H9 (cell line): ENCODE measurements around the gene IL26. TPM values are rescaled to one million over a fixed set of nuclear protein-coding genes. Genes with fewer than 3 reads are reported as not detected.

Experiments
- DNase-seq: peaks from one replicate; pipeline ENCODE4 v3.0.0-alpha.2; 2017
- H2AFZ ChIP-seq: one replicate; pipeline ENCODE4 v1.6.1; 2013; ENCODE audit warnings: mild to moderate bottlenecking, low read length, control low read depth, moderate library complexity
- H2AK5ac ChIP-seq: 2 replicates; pipeline ENCODE4 v1.6.1; 2013; ENCODE audit warnings: low read length, control low read depth, mixed read lengths; ENCODE audit not compliant: insufficient read length
- H2BK120ac ChIP-seq: one replicate; pipeline ENCODE4 v1.6.1; 2013; ENCODE audit warnings: low read depth, mild to moderate bottlenecking, low read length, control low read depth, inconsistent platforms; ENCODE audit not compliant: poor library complexity, severe bottlenecking
- H2BK12ac ChIP-seq: 2 replicates; pipeline ENCODE4 v1.6.1; 2013; ENCODE audit warnings: low read length, control low read depth, mixed read lengths, low read depth; ENCODE audit not compliant: insufficient read length
- H2BK15ac ChIP-seq: 2 replicates; pipeline ENCODE4 v1.6.1; 2013; ENCODE audit warnings: low read depth, low read length, control low read depth
- H2BK20ac ChIP-seq: one replicate; pipeline ENCODE4 v1.6.1; 2013; ENCODE audit warnings: low read depth, mild to moderate bottlenecking, low read length, control low read depth, inconsistent platforms; ENCODE audit not compliant: poor library complexity, severe bottlenecking
- H2BK5ac ChIP-seq: 2 replicates; pipeline ENCODE4 v1.6.1; 2013; ENCODE audit warnings: low read length, control low read depth, mixed read lengths; ENCODE audit not compliant: insufficient read length
- H3K14ac ChIP-seq: 2 replicates; pipeline ENCODE4 v1.6.1; 2013; ENCODE audit warnings: low read length, control low read depth; ENCODE audit not compliant: insufficient read depth
- H3K18ac ChIP-seq: 2 replicates; pipeline ENCODE4 v1.6.1; 2013; ENCODE audit warnings: low read depth, mild to moderate bottlenecking, mixed read lengths, low read length, control low read depth; ENCODE audit not compliant: insufficient read length
- H3K23ac ChIP-seq: 2 replicates; pipeline ENCODE4 v1.6.1; 2013; ENCODE audit warnings: low read length, control low read depth, mixed read lengths, low read depth; ENCODE audit not compliant: insufficient read length
- H3K23me2 ChIP-seq: 2 replicates; pipeline ENCODE4 v1.6.1; 2013; ENCODE audit warnings: low read depth, mild to moderate bottlenecking, mixed read lengths, low read length, control low read depth; ENCODE audit not compliant: insufficient read length, poor library complexity, severe bottlenecking
- H3K27ac ChIP-seq: 2 replicates; pipeline ENCODE4 v1.5.1; 2013; ENCODE audit warnings: low read length, control low read depth, mixed read lengths, low read depth; ENCODE audit not compliant: insufficient read length
- H3K27me3 ChIP-seq: 2 replicates; pipeline ENCODE4 v1.6.1; 2013; ENCODE audit warnings: low read length, control low read depth, inconsistent platforms; ENCODE audit not compliant: insufficient read depth
- H3K4ac ChIP-seq: 2 replicates; pipeline ENCODE4 v1.6.1; 2013; ENCODE audit warnings: low read depth, mild to moderate bottlenecking, control low read depth, inconsistent platforms, low read length, moderate library complexity
- H3K4me1 ChIP-seq: 2 replicates; pipeline ENCODE4 v1.6.1; 2013; ENCODE audit warnings: low read length, control low read depth, inconsistent platforms; ENCODE audit not compliant: insufficient read depth
- H3K4me2 ChIP-seq: 2 replicates; pipeline ENCODE4 v1.6.1; 2013; ENCODE audit warnings: low read length, control low read depth, mixed read lengths; ENCODE audit not compliant: insufficient read length, insufficient read depth
- H3K56ac ChIP-seq: 2 replicates; pipeline ENCODE4 v1.6.1; 2013; ENCODE audit warnings: low read depth, mild to moderate bottlenecking, mixed read lengths, low read length, control low read depth; ENCODE audit not compliant: insufficient read length
- H3K79me1 ChIP-seq: 2 replicates; pipeline ENCODE4 v1.6.1; 2013; ENCODE audit warnings: low read depth, mild to moderate bottlenecking, moderate library complexity, low read length, control low read depth, inconsistent platforms; ENCODE audit not compliant: insufficient read depth, poor library complexity, severe bottlenecking
- H3K79me2 ChIP-seq: 2 replicates; pipeline ENCODE4 v1.6.1; 2013; ENCODE audit warnings: low read length, control low read depth, inconsistent platforms; ENCODE audit not compliant: insufficient read depth
- H3K9ac ChIP-seq: 2 replicates; pipeline ENCODE4 v1.6.1; 2013; ENCODE audit warnings: low read length, control low read depth, mixed read lengths; ENCODE audit not compliant: insufficient read length; ENCODE audit errors: extremely low read depth
- H3K9me3 ChIP-seq: one replicate; pipeline ENCODE4 v1.6.1; 2013; ENCODE audit warnings: low read depth, low read length, inconsistent platforms; ENCODE audit not compliant: control insufficient read depth
- H3T11ph ChIP-seq: one replicate; pipeline ENCODE4 v1.6.1; 2013; ENCODE audit warnings: mild to moderate bottlenecking, low read length, control low read depth, inconsistent platforms
- H4K20me1 ChIP-seq: one replicate; pipeline ENCODE4 v1.6.1; 2013; ENCODE audit not compliant: control insufficient read depth, insufficient read length, insufficient read depth
- H4K5ac ChIP-seq: 2 replicates; pipeline ENCODE4 v1.6.1; 2013; ENCODE audit warnings: low read depth, mild to moderate bottlenecking, mixed read lengths, low read length, control low read depth; ENCODE audit not compliant: insufficient read length
- H4K8ac ChIP-seq: replicated peaks from 2 replicates; pipeline ENCODE4 v1.6.1; 2013; ENCODE audit warnings: low read length, control low read depth, mixed read lengths, low read depth; ENCODE audit not compliant: insufficient read length
- H4K91ac ChIP-seq: 2 replicates; pipeline ENCODE4 v1.6.1; 2013; ENCODE audit warnings: low read depth, mild to moderate bottlenecking, moderate library complexity, mixed read lengths, low read length, control low read depth; ENCODE audit not compliant: insufficient read length
- H3K27ac Mint-ChIP-seq, 3 experiments: 2 replicates in 2 of 3; 3 replicates in 1 of 3; pipeline ENCODE4 v1.8.0; 2020 to 2021; ENCODE audit warnings: mixed read lengths in 3 of 3, mild to moderate bottlenecking in 1 of 3, moderate library complexity in 1 of 3
- H3K27me3 Mint-ChIP-seq: 2 replicates; pipeline ENCODE4 v1.8.0; 2021; ENCODE audit warnings: low read depth, mild to moderate bottlenecking, moderate library complexity, mixed read lengths
- H3K36me3 Mint-ChIP-seq, 3 experiments: 2 replicates in 2 of 3; 3 replicates in 1 of 3; pipeline ENCODE4 v1.8.0; 2020 to 2021; ENCODE audit warnings: low read depth in 3 of 3, mixed read lengths in 3 of 3; ENCODE audit not compliant: insufficient read depth in 1 of 3
- H3K4me1 Mint-ChIP-seq, 2 experiments: 2 replicates each; pipeline ENCODE4 v1.8.0; 2020; ENCODE audit warnings: mixed read lengths in 2 of 2
- H3K4me3 Mint-ChIP-seq, 2 experiments: 2 replicates in 1 of 2; 3 replicates in 1 of 2; pipeline ENCODE4 v1.8.0; 2020 to 2021; ENCODE audit warnings: mild to moderate bottlenecking in 2 of 2, mixed read lengths in 2 of 2, moderate library complexity in 1 of 2
- H3K9me3 Mint-ChIP-seq, 2 experiments: 2 replicates in 1 of 2; 3 replicates in 1 of 2; pipeline ENCODE4 v1.8.0; 2020; ENCODE audit warnings: mild to moderate bottlenecking in 2 of 2, mixed read lengths in 2 of 2, moderate library complexity in 1 of 2
- CTCF ChIP-seq: fragments of 200-600 bp; sonication (generic); conservative IDR thresholded peaks from 3 replicates; pipeline ENCODE4 v1.8.0; 2021; ENCODE audit warnings: antibody characterized with exemption, mild to moderate bottlenecking
- WGBS: extraction: QIAGEN DNeasy Blood & Tissue Kit; methylation state at CpG from one replicate; pipeline ENCODE4 v1.1.7; 2013; ENCODE audit warnings: missing lambda C conversion rate, low lambda C conversion rate, mixed read lengths; ENCODE audit not compliant: insufficient read length; ENCODE audit errors: extremely low coverage; 5-methylcytosine and 5-hydroxymethylcytosine counted together
- total RNA-seq: library from RNA; stranded (reverse); gene quantifications from 2 replicates; pipeline ENCODE4 v1.2.1, GENCODE V29; 2021

The IL26 gene
- total RNA-seq, 1 experiment from 2014 or later = not detected

GRCh38 chr12:68185598-68185997 lies 40.0 kb downstream of the IL26 start:
- H3K27me3 Mint-ChIP-seq = 0 out of 2 replicates have a peak, but pooled peaks cover 2% of the 10 kb centered on the region
- no peak overlapping the region for H4K8ac ChIP-seq
- no peaks in the 10 kb centered on the region for H3K79me2 ChIP-seq
- H3K4me3 Mint-ChIP-seq = no peak overlapping the region
- no peaks in the 10 kb centered on the region for H3K4me1 Mint-ChIP-seq
- H2BK20ac ChIP-seq = no peak overlapping the region
- no peak for DNase-seq
- H4K5ac ChIP-seq = no peak overlapping the region
- H3K56ac ChIP-seq = no peak overlapping the region
- H2AK5ac ChIP-seq = no peak overlapping the region
- no peaks in the 10 kb centered on the region for H3K23me2 ChIP-seq
- H3K9ac ChIP-seq = no peak overlapping the region
- no peaks in the 10 kb centered on the region for H3K79me1 ChIP-seq
- no peak overlapping the region for H2AFZ ChIP-seq
- H3K4ac ChIP-seq = no peak overlapping the region
- H4K20me1 ChIP-seq = no peaks in the 10 kb centered on the region
- H3K27ac Mint-ChIP-seq = no peak overlapping the region
- H3K23ac ChIP-seq = no peak overlapping the region
- no peak overlapping the region for H2BK5ac ChIP-seq
- no peak overlapping the region for H4K91ac ChIP-seq
- H3K9me3 ChIP-seq = no peaks in the 10 kb centered on the region
- no peak overlapping the region for H2BK12ac ChIP-seq
- H3K27me3 ChIP-seq = no peaks in the 10 kb centered on the region
- no peak overlapping the region for H3K4me2 ChIP-seq
- H3K4me1 ChIP-seq = no peaks in the 10 kb centered on the region
- H3K36me3 Mint-ChIP-seq = no peaks in the 10 kb centered on the region
- H2BK120ac ChIP-seq = no peak overlapping the region
- H3K9me3 Mint-ChIP-seq = no peaks in the 10 kb centered on the region
- no peak overlapping the region for H3K18ac ChIP-seq
- no peak overlapping the region for H2BK15ac ChIP-seq
- H3T11ph ChIP-seq = no peak overlapping the region
- no peak overlapping the region for H3K14ac ChIP-seq
- no peak for TF ChIP-seq CTCF
- WGBS = no CpG with 5 or more reads among the region's 3 CpGs
- H3K27ac ChIP-seq = no peak overlapping the region
